ENCODE measurements around the gene MED12. TPM values are rescaled to one million over a fixed set of nuclear protein-coding genes. Genes with fewer than 3 reads are reported as not detected.

The MED12 gene
- total RNA-seq, 2 experiments from 2014 or later, result 46.2 to 56.4 TPM

- ChIA-PET CTCF (interaction anchor here (1.0 to 2.5 kb wide), 2 partner anchors 9 to 34 kb away, joined by 3 to 17 read pairs; no protein-coding TSS in a partner anchor), POLR2A (interaction anchor here (1.3 to 1.6 kb wide), 2 partner anchors 22 to 187 kb away, joined by 5 read pairs; partner anchors contain the start of genes MED12 and NONO)
- Mint-ChIP-seq H3K36me3 (ENCODE audit: low read depth) (peaks cover 2% of the 10 kb centered on the region), H3K9me3 (ENCODE audit: low read depth) (no peaks in the 10 kb centered on the region), H3K27ac (peak overlapping the region; percentile 13), H3K4me3 (peak overlapping the region; percentile 89), H3K27me3 (no peaks in the 10 kb centered on the region), H3K4me1 (peaks cover 38% of the 10 kb centered on the region)
- ATAC-seq (no peak), DNase-seq (no peak)
- intact Hi-C loops (cut with DNase I, micrococcal nuclease), result loop anchor here (1.0 to 5.0 kb wide), 5 partner anchors 14 to 186 kb away; partner anchors contain the start of genes NONO (in 2 of the 2), IL2RG (in 1 of the 2), MED12 (in 1 of the 2) and SNX12 (in 1 of the 2)
Measured at GRCh38 chrX:71096760-71097032, 21.7 kb upstream of the MED12 start.

- Mint-ChIP-seq H3K27me3 (no peaks in the 10 kb centered on the region), H3K4me1 (peaks cover 54% of the 10 kb centered on the region), H3K9me3 (ENCODE audit: low read depth) (no peaks in the 10 kb centered on the region), H3K27ac (no peak overlapping the region), H3K36me3 (ENCODE audit: low read depth) (peaks cover 2% of the 10 kb centered on the region), H3K4me3 (no peak overlapping the region)
- intact Hi-C loops (cut with DNase I, micrococcal nuclease), result loop anchor here (1.0 to 5.0 kb wide), 4 partner anchors 13 to 184 kb away; partner anchors contain the start of genes IL2RG (in 1 of the 2) and NONO (in 1 of the 2)
- ChIA-PET CTCF (interaction anchor here (0.8 to 2.5 kb wide), 3 partner anchors 20 to 81 kb away, joined by 3 to 17 read pairs (median 4); partner anchors contain the start of gene MED12), POLR2A (interaction anchor here (1.6 kb wide), 1 partner anchor 20 kb away, joined by 5 read pairs; the partner anchor contains the start of gene MED12)
- DNase-seq, result peak; percentile 83
- ATAC-seq, result peak; percentile 37
Measured at GRCh38 chrX:71098302-71098701, 20.1 kb upstream of the MED12 start.

- ChIA-PET POLR2A (interaction anchor here (1.3 to 1.6 kb wide), 2 partner anchors 12 to 20 kb away, joined by 6 read pairs; partner anchors contain the start of genes IL2RG and MED12), CTCF (interaction anchor here (0.6 to 1.3 kb wide), 6 partner anchors 19 to 1386 kb away, joined by 3 to 8 read pairs (median 4); partner anchors contain the start of gene MED12)
- Mint-ChIP-seq H3K4me3 (no peak overlapping the region), H3K4me1 (peaks cover 61% of the 10 kb centered on the region), H3K27ac (peak overlapping the region; percentile 31), H3K36me3 (ENCODE audit: low read depth) (peaks cover 5% of the 10 kb centered on the region), H3K9me3 (ENCODE audit: low read depth) (no peaks in the 10 kb centered on the region), H3K27me3 (no peaks in the 10 kb centered on the region)
- no peak for ATAC-seq
- intact Hi-C loops (cut with DNase I, micrococcal nuclease), result loop anchor here (1.0 to 5.0 kb wide), 4 partner anchors 12 to 183 kb away; partner anchors contain the start of genes IL2RG (in 1 of the 2) and NONO (in 1 of the 2)
- DNase-seq, result no peak
Measured at GRCh38 chrX:71098951-71099506, 19.4 kb upstream of the MED12 start.

GRCh38 chrX:71099736-71100135, 18.7 kb upstream of the MED12 start:
- intact Hi-C loops (cut with DNase I, micrococcal nuclease), result loop anchor here in 1 of 2 experiments (5.0 kb wide), 1 partner anchor 183 kb away; the partner anchor contains the start of gene NONO
- ATAC-seq, result no peak
- H3K36me3 Mint-ChIP-seq (ENCODE audit: low read depth), result peaks cover 12% of the 10 kb centered on the region
- POLR2A ChIA-PET, result interaction anchor here (1.3 to 1.6 kb wide), 2 partner anchors 12 to 19 kb away, joined by 6 read pairs; partner anchors contain the start of genes IL2RG and MED12
- no peak overlapping the region for H3K4me3 Mint-ChIP-seq
- no peaks in the 10 kb centered on the region for H3K9me3 Mint-ChIP-seq (ENCODE audit: low read depth)
- no peak overlapping the region for H3K27ac Mint-ChIP-seq
- no peaks in the 10 kb centered on the region for H3K27me3 Mint-ChIP-seq
- CTCF ChIA-PET, result interaction anchor here (0.6 to 2.7 kb wide), 7 partner anchors 12 to 80 kb away, joined by 3 to 22 read pairs (median 4); partner anchors contain the start of genes IL2RG and MED12
- peaks cover 68% of the 10 kb centered on the region for H3K4me1 Mint-ChIP-seq
- no peak for DNase-seq

- H3K27me3 Mint-ChIP-seq, result no peaks in the 10 kb centered on the region
- ChIA-PET CTCF (interaction anchor here (0.7 to 2.7 kb wide), 8 partner anchors 9 to 181 kb away, joined by 3 to 22 read pairs (median 4); partner anchors contain the start of genes IL2RG and MED12), POLR2A (interaction anchor here (0.6 to 1.2 kb wide), 2 partner anchors 18 to 37 kb away, joined by 3 read pairs; no protein-coding TSS in a partner anchor)
- intact Hi-C loops (cut with DNase I, micrococcal nuclease), result no loop called here
- H3K27ac Mint-ChIP-seq, result peak overlapping the region; percentile 25
- no peak for ATAC-seq
- DNase-seq, result peak; percentile 50
- no peaks in the 10 kb centered on the region for H3K9me3 Mint-ChIP-seq (ENCODE audit: low read depth)
- peaks cover 73% of the 10 kb centered on the region for H3K4me1 Mint-ChIP-seq
- H3K36me3 Mint-ChIP-seq (ENCODE audit: low read depth), result peaks cover 19% of the 10 kb centered on the region
- no peak overlapping the region for H3K4me3 Mint-ChIP-seq
Measured at GRCh38 chrX:71100581-71101505, 17.6 kb upstream of the MED12 start.

- ChIA-PET POLR2A (interaction anchor here (1.1 to 1.3 kb wide), 2 partner anchors 10 to 430 kb away, joined by 3 to 5 read pairs; partner anchors contain the start of gene OGT), CTCF (interaction anchor here (0.7 to 2.7 kb wide), 6 partner anchors 9 to 29 kb away, joined by 3 to 22 read pairs (median 4); partner anchors contain the start of genes IL2RG and MED12)
- Mint-ChIP-seq H3K4me1 (peaks cover 83% of the 10 kb centered on the region), H3K4me3 (no peak overlapping the region), H3K36me3 (ENCODE audit: low read depth) (peaks cover 31% of the 10 kb centered on the region), H3K27ac (peak overlapping the region; percentile 47), H3K27me3 (no peaks in the 10 kb centered on the region), H3K9me3 (ENCODE audit: low read depth) (no peaks in the 10 kb centered on the region)
- ATAC-seq (no peak), DNase-seq (no peak)
- intact Hi-C loops (cut with DNase I, micrococcal nuclease), result no loop called here
Measured at GRCh38 chrX:71102292-71102691, 16.1 kb upstream of the MED12 start.

- DNase-seq (peak; percentile 72), ATAC-seq (peak; percentile 43)
- ChIA-PET CTCF (interaction anchor here (0.9 to 1.3 kb wide), 2 partner anchors 8 to 28 kb away, joined by 4 read pairs; partner anchors contain the start of gene IL2RG), POLR2A (interaction anchor here (1.0 to 1.1 kb wide), 2 partner anchors 15 to 429 kb away, joined by 3 read pairs; partner anchors contain the start of genes MED12 and OGT)
- Mint-ChIP-seq H3K36me3 (ENCODE audit: low read depth) (peaks cover 42% of the 10 kb centered on the region), H3K4me1 (peaks cover 85% of the 10 kb centered on the region), H3K4me3 (peak overlapping the region; percentile 67), H3K27ac (peak overlapping the region; percentile 84), H3K27me3 (no peaks in the 10 kb centered on the region), H3K9me3 (ENCODE audit: low read depth) (no peaks in the 10 kb centered on the region)
- intact Hi-C loops (cut with DNase I, micrococcal nuclease), result no loop called here
Measured at GRCh38 chrX:71103110-71103983, 15.0 kb upstream of the MED12 start.

GRCh38 chrX:71105628-71106027, 12.8 kb upstream of the MED12 start:
- ATAC-seq, result no peak
- peaks cover 65% of the 10 kb centered on the region for H3K36me3 Mint-ChIP-seq (ENCODE audit: low read depth)
- POLR2A ChIA-PET, result interaction anchor here (1.5 kb wide), 1 partner anchor 8 kb away, joined by 4 read pairs; no protein-coding TSS in a partner anchor

GRCh38 chrX:71106427-71106826, 12.0 kb upstream of the MED12 start, which contains the start of gene CXorf65:
TSS of gene CXorf65 (minus strand) at chrX:71106740. CDS start at chrX:71106556, 184 bp downstream.
- CTCF ChIA-PET, result interaction anchor here (0.7 to 1.4 kb wide), 3 partner anchors 9 to 383 kb away, joined by 3 to 4 read pairs (median 4); partner anchors contain the start of gene MED12
- intact Hi-C loops (cut with DNase I, micrococcal nuclease), result no loop called here

More at GRCh38 chrX:71105628-71106027, 12.8 kb upstream of the MED12 start:
- DNase-seq, result no peak
- H3K27me3 Mint-ChIP-seq, result no peaks in the 10 kb centered on the region
- CTCF ChIA-PET, result interaction anchor here (0.7 to 1.4 kb wide), 3 partner anchors 8 to 12 kb away, joined by 3 to 4 read pairs (median 4); partner anchors contain the start of gene MED12
- peak overlapping the region; percentile 90 for H3K27ac Mint-ChIP-seq
- no peaks in the 10 kb centered on the region for H3K9me3 Mint-ChIP-seq (ENCODE audit: low read depth)
- peak overlapping the region; percentile 63 for H3K4me3 Mint-ChIP-seq
- intact Hi-C loops (cut with DNase I, micrococcal nuclease), result no loop called here
- peaks cover 73% of the 10 kb centered on the region for H3K4me1 Mint-ChIP-seq

GRCh38 chrX:71107245-71107644, 11.2 kb upstream of the MED12 start:
- ChIA-PET POLR2A (no interaction called here), CTCF (no interaction called here)
- Mint-ChIP-seq H3K27me3 (no peaks in the 10 kb centered on the region), H3K36me3 (ENCODE audit: low read depth) (peaks cover 70% of the 10 kb centered on the region), H3K4me3 (peak overlapping the region; percentile 99), H3K27ac (peak overlapping the region; percentile 99), H3K9me3 (ENCODE audit: low read depth) (no peaks in the 10 kb centered on the region), H3K4me1 (peaks cover 60% of the 10 kb centered on the region)
- no peak for DNase-seq
- ATAC-seq, result no peak
- intact Hi-C loops (cut with DNase I, micrococcal nuclease), result no loop called here

More at GRCh38 chrX:71106427-71106826, 12.0 kb upstream of the MED12 start, which contains the start of gene CXorf65:
- Mint-ChIP-seq H3K27me3 (no peaks in the 10 kb centered on the region), H3K4me1 (peaks cover 65% of the 10 kb centered on the region), H3K4me3 (peak within 1 kb of the TSS; percentile 99), H3K9me3 (ENCODE audit: low read depth) (no peaks in the 10 kb centered on the region), H3K27ac (peak within 1 kb of the TSS; percentile 99), H3K36me3 (ENCODE audit: low read depth) (peaks cover 72% of the 10 kb centered on the region)
- ATAC-seq (peak; percentile 54), DNase-seq (peak; percentile 43)
- POLR2A ChIA-PET, result interaction anchor here (0.7 kb wide), 1 partner anchor 177 kb away, joined by 4 read pairs; no protein-coding TSS in a partner anchor

Measured in activated CD4-positive, alpha-beta T cell treated with anti-CD3 and anti-CD28 coated beads for 36 hours (primary cell).